ENCODE measurements around the gene ADAMTS3.
A peak's percentile ranks its signal among the peaks of the same experiment; 100 is the strongest.
"Not testable (repeated sequence)": the region's sequence is repeated elsewhere in the genome, so short reads cannot be mapped to it uniquely, and the experiment has no call there.

ADAMTS3 gene

DNA sequence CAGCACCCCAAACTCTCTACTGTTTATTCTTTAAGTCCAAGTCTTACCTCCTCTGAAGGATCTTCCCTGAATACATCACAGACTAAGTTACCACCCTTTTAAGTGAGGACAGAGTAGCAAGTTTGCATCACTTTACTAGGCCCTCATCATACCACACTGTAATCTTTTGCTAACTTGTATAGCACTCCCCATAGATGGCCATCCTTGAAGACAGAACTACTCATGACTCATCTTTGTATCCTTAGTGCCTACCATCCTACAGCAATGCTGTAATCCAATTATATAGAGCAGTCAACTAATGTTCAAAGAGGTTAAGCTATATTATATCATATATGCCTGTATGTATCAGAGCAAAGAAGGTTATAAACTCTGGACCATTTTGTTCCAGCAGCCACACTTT lies 101.4 kb downstream of the ADAMTS3 start:
- no peak for DNase-seq

DNA sequence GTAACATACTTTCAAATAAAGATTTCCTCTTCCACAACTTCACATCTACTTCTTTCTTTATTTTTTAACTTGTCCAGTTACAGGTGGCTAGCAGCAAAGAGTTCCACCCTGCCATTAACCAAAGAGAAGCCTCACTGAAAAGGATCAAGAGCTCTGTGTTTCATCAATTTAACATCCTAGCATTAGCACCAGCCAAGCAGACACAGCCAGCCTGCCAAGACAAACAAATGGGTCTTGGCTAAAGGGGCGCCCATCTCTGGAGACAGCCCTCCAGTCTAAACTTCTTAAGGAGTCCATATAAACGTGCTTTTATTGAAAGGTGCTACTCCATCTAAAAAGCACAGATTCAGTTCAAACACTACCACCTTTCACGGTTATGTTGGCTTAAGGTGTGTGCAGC lies 105.3 kb downstream of the ADAMTS3 start:
- DNase-seq: peak; percentile 9 to 54

DNA sequence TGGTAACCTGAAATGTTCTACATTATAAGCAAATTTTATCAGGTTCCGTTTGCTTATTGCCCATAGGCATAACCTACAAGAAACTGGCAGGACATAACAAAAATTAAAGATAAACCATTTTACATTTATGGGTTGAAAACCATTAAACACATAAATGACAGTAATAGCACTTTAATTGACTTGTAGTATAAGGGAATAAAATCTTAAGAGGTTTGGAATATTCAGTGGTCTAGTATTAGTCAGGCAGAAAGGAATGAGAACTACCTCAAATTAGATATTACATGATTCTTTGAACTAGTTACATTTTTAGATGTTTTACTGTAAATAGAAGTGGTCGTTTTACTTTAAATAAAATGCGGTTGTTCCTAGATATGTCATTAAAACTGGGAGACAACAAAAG lies 111.9 kb downstream of the ADAMTS3 start:
- DNase-seq: no peak

DNA sequence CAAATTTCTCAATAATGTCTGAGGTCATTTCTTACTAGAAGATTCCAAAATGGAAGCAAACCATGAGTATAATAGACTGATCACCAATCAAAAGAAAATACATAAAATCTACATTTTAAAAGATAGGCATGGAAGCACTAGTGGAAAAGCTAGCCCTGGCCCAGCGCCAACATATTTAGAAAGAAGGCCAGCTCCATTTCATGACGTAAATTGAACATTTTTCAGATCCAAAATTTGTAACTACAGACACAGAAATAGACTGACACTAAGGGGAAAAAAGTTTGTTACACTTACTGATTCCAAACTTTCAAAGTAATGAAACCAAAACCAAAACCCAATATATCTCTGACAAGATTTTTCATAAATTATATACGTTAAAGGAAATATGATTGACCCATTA lies 117.7 kb downstream of the ADAMTS3 start:
- peak in 1 of 2 experiments; percentile 30 for DNase-seq

DNA sequence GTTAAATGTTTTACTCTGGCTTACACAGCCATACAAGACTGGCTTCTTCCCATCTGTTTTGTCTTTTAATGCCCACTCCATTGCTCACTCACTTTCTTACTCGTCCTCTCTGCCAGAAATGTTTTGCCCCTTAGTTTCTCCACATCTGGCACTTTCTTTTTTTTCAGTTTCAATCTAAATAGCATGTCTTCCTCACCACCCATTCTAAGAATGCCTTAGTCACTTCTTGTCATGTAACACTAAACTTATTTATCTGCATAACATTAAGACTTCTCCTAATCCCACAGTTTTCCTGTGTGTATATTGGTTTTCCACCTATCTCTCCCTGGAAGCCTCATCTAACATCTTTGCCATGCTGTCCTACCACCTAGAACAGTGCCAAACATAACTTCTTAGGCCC lies 119.3 kb downstream of the ADAMTS3 start:
- DNase-seq: no peak

DNA sequence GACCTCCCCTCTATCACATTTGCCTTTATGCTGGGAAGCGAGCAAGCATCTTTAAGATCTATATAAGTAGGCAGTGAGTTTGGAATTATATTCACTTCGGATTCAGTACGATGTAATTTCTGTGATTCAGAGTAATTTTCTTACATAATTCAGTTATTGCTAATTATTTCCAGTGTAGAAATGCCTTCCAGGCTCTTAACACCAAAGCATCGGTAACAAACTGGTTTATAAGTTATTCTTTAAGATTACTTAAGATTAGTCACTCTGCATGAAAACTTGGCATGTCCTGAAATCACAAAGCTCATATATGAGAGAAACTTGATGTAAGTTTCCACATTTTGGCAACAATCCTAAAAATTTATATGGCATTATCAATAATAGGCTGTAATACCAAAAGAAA lies 120.8 kb downstream of the ADAMTS3 start:
- no peak for DNase-seq

DNA sequence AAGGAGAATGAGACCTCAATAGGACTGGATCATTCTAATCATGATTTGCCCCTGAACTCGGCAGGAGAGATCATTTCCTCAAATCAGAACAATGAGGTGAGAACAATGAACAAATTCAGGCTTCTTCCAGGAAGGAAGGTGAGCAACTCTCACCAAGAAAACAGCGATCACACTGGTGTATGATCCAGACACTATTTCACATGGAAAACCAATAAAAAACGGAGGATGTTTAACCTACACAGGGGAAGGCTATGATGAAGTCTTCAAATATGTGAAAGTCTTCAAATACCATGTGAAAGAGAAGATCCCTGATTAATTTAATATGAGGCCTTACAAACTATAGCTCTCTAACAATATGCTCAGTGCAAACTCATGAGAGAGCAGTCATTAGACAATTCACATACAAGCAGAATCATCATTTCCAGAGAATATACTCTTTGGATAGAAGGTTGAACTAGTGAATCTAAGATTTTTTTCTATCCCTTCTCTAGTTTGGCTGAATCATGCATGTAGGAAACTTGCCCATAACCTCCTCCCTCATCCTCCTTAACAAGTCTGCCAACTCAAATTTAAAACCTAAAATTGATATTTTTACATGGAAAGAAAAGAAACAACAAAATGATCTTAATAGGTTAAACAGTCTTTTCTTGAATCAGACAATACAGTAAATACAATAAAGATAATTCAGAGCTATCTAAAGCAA lies 122.5 kb downstream of the ADAMTS3 start:
- peak; percentile 10 to 38 for DNase-seq

DNA sequence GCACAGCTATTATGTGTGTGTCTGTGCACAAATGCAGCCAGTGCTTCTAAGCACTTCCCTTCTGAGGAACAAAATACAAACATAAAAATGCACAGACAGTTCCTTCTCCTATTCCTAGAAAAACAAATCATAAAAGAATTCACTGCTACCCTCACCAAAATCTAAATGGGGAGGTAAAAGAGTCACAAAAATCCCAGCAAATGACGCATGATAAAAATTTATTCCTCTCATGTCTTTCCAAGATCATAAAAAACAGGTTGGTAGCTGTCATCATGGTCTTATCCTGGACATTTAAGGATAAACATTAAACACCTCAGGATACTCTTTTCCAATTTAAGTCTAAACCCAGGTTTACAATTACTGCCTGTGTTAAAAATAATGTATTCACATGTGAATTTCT lies 124.9 kb downstream of the ADAMTS3 start:
- no peak for DNase-seq

DNA sequence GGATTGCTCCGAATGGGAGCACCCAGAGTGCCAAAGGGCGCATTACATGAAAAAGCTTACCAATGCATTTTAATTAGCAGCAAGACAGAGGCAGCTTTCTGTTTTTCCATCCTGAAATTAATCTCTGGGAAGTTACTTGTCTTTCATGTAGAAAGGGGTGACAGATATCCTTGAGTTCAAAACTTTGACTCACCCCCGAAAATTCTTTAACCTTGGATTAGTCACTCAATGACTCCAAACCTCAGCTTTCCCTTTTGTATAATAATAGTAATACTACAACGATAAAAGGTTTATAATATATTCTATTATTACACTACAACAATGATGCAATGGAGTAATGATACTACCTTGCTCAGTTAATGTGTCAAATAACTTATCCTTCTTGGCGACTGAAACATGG lies 126.3 kb downstream of the ADAMTS3 start:
- DNase-seq: no peak

DNA sequence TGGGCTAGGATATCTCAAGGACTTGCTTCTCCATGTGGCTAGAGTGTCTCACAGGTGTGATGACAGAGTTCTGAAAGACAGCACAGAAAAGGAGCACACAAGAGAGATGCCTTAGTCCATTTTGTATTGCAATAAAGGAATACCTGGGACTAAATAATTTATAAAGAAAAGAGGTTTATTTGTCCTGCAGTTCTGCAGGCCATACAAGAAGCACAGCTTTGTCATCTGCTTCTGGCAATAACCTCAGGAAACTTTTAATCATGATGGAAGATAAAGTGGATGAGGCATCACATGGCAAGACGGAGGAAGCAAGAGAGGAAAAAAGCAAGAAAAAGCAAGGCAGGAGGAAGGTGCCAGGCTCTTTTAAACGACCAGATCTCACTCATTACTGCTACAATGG lies 126.9 kb downstream of the ADAMTS3 start:
- DNase-seq: no peak

DNA sequence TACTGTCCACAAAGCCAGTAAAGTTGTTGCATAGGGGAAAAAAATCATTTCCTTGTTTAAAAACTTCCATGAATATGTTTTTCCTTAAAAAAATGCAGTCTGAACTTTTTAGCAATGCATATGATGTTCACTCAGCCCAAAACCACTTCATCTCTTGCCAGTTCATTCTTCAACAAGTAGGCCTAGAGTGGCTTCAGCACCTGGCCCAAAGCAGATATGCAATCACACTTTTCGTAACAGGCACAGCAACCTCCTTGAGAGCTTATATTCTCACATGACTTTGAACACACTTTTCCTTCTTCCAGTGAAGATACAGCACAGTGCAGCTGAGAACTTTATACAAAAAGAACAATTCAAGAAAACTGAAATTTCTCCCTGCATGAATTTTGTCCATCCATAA lies 128.6 kb downstream of the ADAMTS3 start:
- no peak for DNase-seq

DNA sequence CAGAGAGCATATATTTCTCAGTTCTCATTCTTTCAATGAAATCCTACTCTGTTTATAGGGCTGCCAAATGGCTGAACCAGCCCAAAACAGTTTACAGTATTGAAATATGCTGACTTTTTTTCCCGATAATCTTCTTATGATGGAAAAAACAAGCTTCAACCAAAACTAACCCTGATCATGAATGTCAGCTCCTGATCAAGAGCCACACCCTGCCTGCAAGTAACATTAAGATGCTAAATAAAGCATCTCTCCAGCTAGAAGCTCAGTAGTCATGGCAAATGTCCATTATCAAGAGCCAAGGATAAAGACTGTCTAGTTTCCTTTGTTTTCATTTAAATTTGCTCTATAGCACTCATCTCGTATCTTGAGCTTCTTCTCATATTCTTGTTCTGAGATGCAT lies 136.0 kb downstream of the ADAMTS3 start:
- DNase-seq: no peak

DNA sequence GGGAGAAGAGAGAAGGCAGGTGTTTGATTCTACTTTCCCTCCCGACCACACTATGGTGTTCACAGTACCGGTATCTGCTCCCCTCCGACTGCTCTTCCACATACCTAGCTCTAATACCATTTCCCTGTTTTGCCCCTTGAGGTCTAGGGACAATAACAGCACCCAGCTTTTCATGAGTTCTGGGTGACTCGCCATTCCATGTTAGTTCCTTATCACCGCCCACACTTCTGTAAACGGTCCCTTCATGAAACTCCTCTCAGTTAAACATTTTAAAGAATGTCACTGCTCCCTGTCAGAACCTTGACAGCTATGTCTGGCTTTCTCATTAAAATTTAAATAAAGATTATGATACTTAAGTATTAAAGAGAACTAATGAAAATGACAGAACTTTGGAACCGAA lies 136.7 kb downstream of the ADAMTS3 start:
- DNase-seq: no peak

DNA sequence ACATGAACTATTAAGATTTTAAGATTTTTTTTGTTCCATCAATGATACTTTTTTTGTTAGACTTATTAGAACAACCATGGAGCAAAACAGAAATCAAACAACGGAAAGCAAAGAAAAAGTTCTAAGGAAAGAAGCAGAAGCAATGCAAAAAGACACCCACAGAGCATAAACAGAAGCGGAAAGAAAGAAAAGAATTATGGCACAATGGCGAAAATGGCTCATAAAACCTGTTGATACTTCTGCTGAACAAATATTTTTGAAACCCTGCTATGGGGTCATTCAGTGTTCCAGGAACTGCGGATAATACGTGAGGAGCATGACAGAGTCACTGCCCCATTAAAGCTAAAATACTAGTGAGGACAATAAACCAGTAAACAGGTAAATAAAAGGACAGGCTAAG lies 138.0 kb downstream of the ADAMTS3 start:
- no peak for DNase-seq

DNA sequence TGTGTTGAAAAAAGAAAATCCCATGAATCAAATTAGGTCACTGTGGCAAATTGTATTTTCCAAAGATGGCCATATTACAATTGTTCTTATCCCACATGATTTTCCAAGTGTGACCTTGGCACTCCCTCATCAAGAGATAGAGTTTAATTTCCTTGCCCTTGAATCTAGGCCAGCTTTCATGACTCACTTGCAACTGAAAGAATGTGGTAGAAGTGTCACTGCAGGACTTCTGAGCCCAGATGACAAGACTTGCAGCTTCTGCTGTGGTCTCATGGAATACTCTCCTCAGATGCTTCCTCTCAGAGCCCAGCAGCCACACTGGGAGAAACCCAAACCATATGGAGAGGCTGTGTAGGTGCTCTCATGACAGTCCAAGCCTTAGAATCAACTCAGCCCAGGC lies 139.0 kb downstream of the ADAMTS3 start:
- DNase-seq: peak; percentile 4 to 12

DNA sequence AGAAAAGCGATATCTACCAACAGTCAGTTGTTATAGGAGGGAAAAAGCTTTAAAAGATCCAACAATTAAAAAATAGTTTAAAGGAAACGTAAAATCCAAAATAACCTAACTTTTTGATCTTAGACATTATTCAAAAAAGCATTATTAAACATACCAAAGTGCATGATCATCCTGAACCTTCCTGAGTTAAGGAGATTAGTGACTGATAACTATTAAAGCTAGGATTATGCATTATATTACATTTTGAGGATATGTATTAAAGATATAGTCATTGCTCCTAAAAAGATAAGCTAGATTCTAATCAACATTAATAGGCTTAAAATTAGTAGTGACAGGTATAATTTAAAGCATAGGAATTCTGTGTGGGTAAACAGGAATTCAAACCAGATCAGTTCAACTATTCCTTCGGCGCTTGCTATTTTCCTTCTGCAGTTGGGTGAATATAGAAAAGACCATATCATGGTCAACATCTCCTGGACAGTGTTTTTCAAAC lies 139.6 kb downstream of the ADAMTS3 start:
- DNase-seq: no peak

DNA sequence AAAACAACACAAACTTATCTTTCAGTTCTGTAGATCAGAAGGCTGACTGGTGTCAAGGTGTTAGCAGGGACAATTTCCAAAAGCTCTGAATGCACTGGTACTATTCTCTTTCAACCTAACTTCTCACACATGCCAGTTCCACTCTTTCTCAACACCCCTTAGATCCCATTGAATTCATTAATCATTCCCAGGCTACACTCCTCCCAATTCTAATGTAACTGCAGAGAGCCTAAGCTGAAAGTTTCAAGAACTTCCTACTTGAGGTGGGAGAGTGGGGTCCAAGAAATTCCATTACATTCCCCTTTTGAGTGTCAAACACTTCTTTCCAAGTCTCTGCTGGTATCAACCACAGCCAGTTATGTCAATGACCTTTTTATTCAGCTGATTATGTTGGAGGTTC lies 142.0 kb downstream of the ADAMTS3 start:
- no peak for DNase-seq

DNA sequence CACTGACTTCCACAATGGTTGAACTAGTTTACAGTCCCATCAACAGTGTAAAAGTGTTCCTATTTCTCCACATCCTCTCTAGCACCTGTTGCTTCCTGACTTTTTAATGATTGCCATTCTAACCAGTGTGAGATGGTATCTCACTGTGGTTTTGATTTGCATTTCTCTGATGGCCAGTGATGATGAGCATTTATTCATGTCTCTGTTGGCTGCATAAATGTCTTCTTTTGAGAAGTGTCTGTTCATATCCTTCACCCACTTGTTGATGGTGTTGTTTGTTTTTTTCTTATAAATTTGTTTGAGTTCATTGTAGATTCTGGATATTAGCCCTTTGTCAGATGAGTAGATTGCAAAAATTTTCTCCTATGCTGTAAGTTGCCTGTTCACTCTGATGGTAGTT lies 143.1 kb downstream of the ADAMTS3 start:
- DNase-seq: not testable (repeated sequence)

DNA sequence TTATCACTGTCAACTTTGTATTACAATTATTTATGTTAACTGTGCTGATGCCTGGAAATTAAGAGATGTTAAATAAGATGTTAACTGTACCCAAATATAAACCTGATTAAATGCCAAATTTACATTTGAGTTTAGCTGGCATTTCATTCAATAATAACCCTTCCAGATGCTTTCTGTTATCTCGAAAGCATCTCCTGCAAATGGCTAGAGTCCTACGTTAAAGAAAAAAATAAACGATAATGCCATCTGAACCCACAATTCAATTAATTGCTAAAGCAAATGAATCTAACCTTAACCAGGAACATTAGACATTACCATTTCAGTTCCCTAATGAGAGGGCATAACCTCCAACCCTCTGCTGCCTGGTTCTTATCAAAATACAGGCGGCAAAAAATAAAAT lies 145.0 kb downstream of the ADAMTS3 start:
- DNase-seq: no peak

DNA sequence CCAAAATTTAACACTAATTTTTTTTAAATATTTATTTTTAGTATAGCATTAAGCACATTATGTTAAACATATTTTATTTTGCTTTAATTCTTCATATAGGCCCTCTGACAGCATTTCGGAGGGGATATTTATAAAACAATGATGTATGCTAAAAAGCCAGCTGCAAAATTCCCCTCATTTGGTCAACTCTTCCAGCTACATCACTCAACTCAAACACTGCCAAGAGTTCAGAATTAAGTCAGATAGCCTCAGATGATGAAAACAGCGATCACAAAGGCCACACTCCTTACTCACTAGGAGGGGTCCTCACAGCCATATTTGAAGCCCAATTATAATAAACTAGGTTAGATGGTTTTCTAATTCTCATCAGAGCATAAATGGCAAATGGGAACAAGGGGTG lies 146.6 kb downstream of the ADAMTS3 start:
- DNase-seq: no peak

DNA sequence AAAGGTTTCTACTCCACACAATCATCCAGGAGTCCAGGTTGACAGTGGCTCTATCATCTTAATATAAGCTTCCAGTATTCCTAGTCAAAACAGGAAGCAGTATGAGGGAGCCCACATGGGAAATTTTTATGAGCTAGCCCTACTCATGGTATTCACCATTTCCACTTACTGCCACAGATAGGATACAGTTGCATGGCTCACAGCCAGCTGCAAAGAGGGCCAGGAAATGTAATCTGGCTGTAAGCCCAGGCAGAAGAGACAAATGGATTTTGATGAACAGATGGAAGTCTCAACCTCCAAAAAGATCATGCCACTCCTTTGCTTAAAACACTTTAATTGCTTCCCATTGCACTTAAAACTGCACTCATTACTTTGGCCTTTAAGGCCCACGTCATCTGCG lies 150.6 kb downstream of the ADAMTS3 start:
- DNase-seq: peak; percentile 89 to 95

DNA sequence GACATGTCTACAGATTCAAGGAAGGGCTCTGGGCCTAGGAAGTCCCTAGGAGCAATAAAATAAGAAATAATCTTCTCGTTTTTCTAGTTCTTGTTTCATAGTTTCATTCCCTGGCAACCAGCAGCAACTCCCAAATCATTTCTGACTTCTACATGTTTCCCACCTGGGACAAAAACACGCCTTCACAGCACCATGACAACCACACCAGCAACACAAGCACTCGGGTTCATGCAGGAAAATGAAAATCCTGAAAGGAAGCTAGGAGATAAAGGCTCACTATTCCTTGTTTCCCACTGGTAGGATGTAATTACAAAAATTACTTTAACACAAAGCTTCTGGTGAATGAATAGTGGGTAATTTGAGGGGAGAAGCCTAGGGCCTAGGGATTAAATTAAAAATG lies 158.9 kb downstream of the ADAMTS3 start:
- DNase-seq: no peak

DNA sequence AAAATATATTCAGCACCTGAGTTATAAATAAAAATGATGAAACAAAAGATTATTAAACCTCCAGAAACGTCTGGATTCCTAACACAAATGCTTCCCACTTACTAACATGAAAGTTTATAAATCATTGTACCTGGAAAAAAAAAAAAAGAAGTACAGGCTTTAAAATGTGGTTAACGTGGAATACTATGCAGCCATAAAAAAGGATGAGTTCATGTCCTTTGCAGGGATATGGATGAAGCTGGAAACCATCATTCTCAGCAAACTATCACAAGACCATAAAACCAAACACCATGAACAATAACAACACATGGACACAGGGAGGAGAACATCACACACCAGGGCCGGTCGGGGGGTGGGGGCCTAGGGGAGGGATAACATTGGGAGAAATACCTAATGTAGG lies 160.5 kb downstream of the ADAMTS3 start:
- no peak for DNase-seq

DNA sequence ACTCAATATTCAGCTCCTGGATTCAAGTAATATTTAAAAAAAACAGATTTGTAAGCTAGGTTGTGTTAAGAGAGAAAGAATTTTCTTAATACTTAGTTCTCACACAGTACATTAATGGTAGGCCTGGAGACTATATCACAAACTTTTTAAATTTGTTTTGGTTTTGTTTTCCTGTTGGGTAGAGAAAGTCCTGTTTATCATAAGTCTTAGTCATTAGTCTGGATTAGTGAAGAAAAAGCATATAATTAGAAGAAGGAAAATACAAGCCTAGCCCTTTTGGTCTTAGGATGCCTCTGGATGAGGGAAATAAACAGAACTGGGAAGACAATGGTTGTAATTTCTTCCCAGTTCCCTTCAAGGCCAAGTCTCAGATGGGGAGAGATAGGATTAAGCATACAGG lies 163.6 kb downstream of the ADAMTS3 start:
- DNase-seq: no peak

DNA sequence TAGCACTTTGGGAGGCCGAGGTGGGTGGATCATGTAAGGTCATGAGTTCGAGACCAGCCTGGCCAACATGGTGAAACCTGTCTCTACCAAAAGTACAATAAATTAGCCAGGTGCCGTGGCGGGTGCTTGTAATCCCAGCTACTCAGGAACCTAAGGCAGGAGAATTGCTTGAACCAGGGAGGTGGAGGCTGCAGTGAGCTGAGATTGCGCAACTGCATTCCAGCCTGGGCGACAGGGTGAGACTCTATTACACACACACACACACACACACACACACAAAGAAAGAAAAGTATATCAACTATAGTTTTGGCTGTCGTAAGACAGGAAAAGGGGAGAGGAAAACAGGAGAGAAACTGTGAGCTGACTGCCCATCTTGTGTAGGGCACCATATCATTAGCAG lies 171.7 kb downstream of the ADAMTS3 start:
- DNase-seq: no peak
